GM13977 (cell line): ENCODE measurements around the gene NUTM2G.
"Not testable (repeated sequence)": the region's sequence is repeated elsewhere in the genome, so short reads cannot be mapped to it uniquely, and the experiment has no call there.

Experiments
- DNase-seq: peaks from one replicate; pipeline ENCODE4 v3.0.0; 2012; ENCODE audit warnings: low spot score
- in situ Hi-C: fragments of 300-500 bp; cut with MboI; formaldehyde crosslinking; loops from one replicate; pipeline ENCODE4 v1.12.0; 2022; ENCODE audit warnings: low sequenced_read_pairs, low pct_unique_long_range_greater_than_20kb, mixed read lengths, inconsistent platforms; ENCODE audit not compliant: unreplicated experiment

The NUTM2G gene

GRCh38 chr9:96920803-96921202 is 7.8 kb upstream of the NUTM2G start:
- in situ Hi-C loops, DNase-seq: not testable (repeated sequence)

GRCh38 chr9:96925587-96925986 is 3.1 kb upstream of the NUTM2G start:
- DNase-seq, in situ Hi-C loops: not testable (repeated sequence)

- DNase-seq, in situ Hi-C loops: not testable (repeated sequence)
Measured at GRCh38 chr9:96931665-96932064, 3.0 kb downstream of the NUTM2G start.

GRCh38 chr9:96934097-96934496 is 5.5 kb downstream of the NUTM2G start:
- DNase-seq, in situ Hi-C loops: not testable (repeated sequence)

GRCh38 chr9:96934706-96935105 is 6.1 kb downstream of the NUTM2G start:
- in situ Hi-C loops, DNase-seq: not testable (repeated sequence)

- peak; percentile 4 for DNase-seq
Measured at GRCh38 chr9:96935401-96935800, 6.8 kb downstream of the NUTM2G start.

GRCh38 chr9:96937442-96937841 is 8.8 kb downstream of the NUTM2G start:
- in situ Hi-C loops, DNase-seq: not testable (repeated sequence)

More at GRCh38 chr9:96935401-96935800, 6.8 kb downstream of the NUTM2G start:
- in situ Hi-C loops, result not testable (repeated sequence)

GRCh38 chr9:96938957-96939665 is 10.5 kb downstream of the NUTM2G start:
- DNase-seq, in situ Hi-C loops: not testable (repeated sequence)

- DNase-seq, in situ Hi-C loops: not testable (repeated sequence)
Measured at GRCh38 chr9:96940982-96941381, 12.3 kb downstream of the NUTM2G start.

GRCh38 chr9:96941628-96942027 is 13.0 kb downstream of the NUTM2G start:
- DNase-seq, in situ Hi-C loops: not testable (repeated sequence)

- DNase-seq, in situ Hi-C loops: not testable (repeated sequence)
Measured at GRCh38 chr9:96942181-96942580, 13.5 kb downstream of the NUTM2G start.

- in situ Hi-C loops, DNase-seq: not testable (repeated sequence)
Measured at GRCh38 chr9:96949346-96949745, 20.7 kb downstream of the NUTM2G start.

- in situ Hi-C loops, DNase-seq: not testable (repeated sequence)
Measured at GRCh38 chr9:96950539-96950938, 21.9 kb downstream of the NUTM2G start.

GRCh38 chr9:96967591-96967990 is 38.9 kb downstream of the NUTM2G start:
- DNase-seq, in situ Hi-C loops: not testable (repeated sequence)

GRCh38 chr9:96972552-96972951 is 43.9 kb downstream of the NUTM2G start:
- DNase-seq, in situ Hi-C loops: not testable (repeated sequence)

- DNase-seq, in situ Hi-C loops: not testable (repeated sequence)
Measured at GRCh38 chr9:96974037-96974436, 45.4 kb downstream of the NUTM2G start.

- in situ Hi-C loops, DNase-seq: not testable (repeated sequence)
Measured at GRCh38 chr9:96983496-96984122, 55.0 kb downstream of the NUTM2G start.

- DNase-seq, in situ Hi-C loops: not testable (repeated sequence)
Measured at GRCh38 chr9:96984139-96984538, 55.5 kb downstream of the NUTM2G start.

GRCh38 chr9:96984887-96985286 is 56.2 kb downstream of the NUTM2G start:
- DNase-seq, in situ Hi-C loops: not testable (repeated sequence)
